HEK293 (cell line): ENCODE measurements around the gene PER1.
A peak's percentile ranks its signal among the peaks of the same experiment; 100 is the strongest.

Source experiments
- CTCF ChIP-seq: fragments of 450-650 bp; formaldehyde crosslinking; IDR thresholded peaks from 2 replicates; pipeline ENCODE4 v1.5.1; 2016; ENCODE audit warnings: missing biosample characterization, missing genetic modification characterization
- YY1 ChIP-seq: fragments of 450-650 bp; formaldehyde crosslinking; IDR thresholded peaks from 2 replicates; pipeline ENCODE4 v1.5.1; 2018; ENCODE audit warnings: missing biosample characterization, missing genetic modification characterization
- ZBTB10 ChIP-seq: fragments of 450-650 bp; formaldehyde crosslinking; IDR thresholded peaks from 2 replicates; pipeline ENCODE4 v1.5.1; 2016; ENCODE audit warnings: missing biosample characterization, missing genetic modification characterization
- ZBTB11 ChIP-seq: fragments of 450-650 bp; formaldehyde crosslinking; conservative IDR thresholded peaks from 2 replicates; pipeline ENCODE4 v1.5.1; 2016; ENCODE audit warnings: low read depth, missing biosample characterization, missing genetic modification characterization
- ZBTB7A ChIP-seq: fragments of 450-650 bp; formaldehyde crosslinking; IDR thresholded peaks from 2 replicates; pipeline ENCODE4 v1.5.1; 2016; ENCODE audit warnings: low read depth, missing biosample characterization, missing genetic modification characterization
- ZNF146 ChIP-seq: fragments of 450-650 bp; formaldehyde crosslinking; IDR thresholded peaks from 2 replicates; pipeline ENCODE4 v1.5.1; 2016; ENCODE audit warnings: missing biosample characterization, missing genetic modification characterization
- ZNF24 ChIP-seq: fragments of 450-650 bp; formaldehyde crosslinking; IDR thresholded peaks from 2 replicates; pipeline ENCODE4 v1.5.1; 2016; ENCODE audit warnings: missing biosample characterization, missing genetic modification characterization
- ZNF274 ChIP-seq, 2 experiments: fragments of 200-500 bp in 1 of 2; fragments of 450-650 bp in 1 of 2; sonication (Bioruptor generic) in 1 of 2; formaldehyde crosslinking in 1 of 2; IDR thresholded peaks; 2 replicates each; pipeline versions ENCODE4 v1.5.1 to v1.6.1; 2014 to 2016; ENCODE audit warnings: borderline replicate concordance in 1 of 2, inconsistent platforms in 1 of 2, low read length in 1 of 2, missing biosample characterization in 1 of 2, missing genetic modification characterization in 1 of 2
- ZNF549 ChIP-seq: fragments of 450-650 bp; IDR thresholded peaks from 2 replicates; pipeline ENCODE4 v1.5.1; 2018; ENCODE audit warnings: missing biosample characterization, missing genetic modification characterization, mild to moderate bottlenecking, inconsistent platforms, moderate library complexity
- ZNF76 ChIP-seq: fragments of 450-650 bp; formaldehyde crosslinking; IDR thresholded peaks from 2 replicates; pipeline ENCODE4; 2016; ENCODE audit warnings: low read depth, missing biosample characterization, missing genetic modification characterization, borderline replicate concordance

- TF ChIP-seq ZNF24 (no peak), CTCF (tag by site-specific recombination) (no peak), ZNF549 (tag by site-specific recombination) (no peak), ZNF274 (IDR thresholded peaks at IDR 0.05; ENCODE audit: low read length) (no peak), ZNF274 (tag by site-specific recombination; IDR thresholded peaks at IDR 0.05; ENCODE audit: borderline replicate concordance) (no peak), YY1 (tag by site-specific recombination) (no peak), ZBTB7A (tag by site-specific recombination) (0 out of 2 replicates have a peak, but pooled peaks have one; percentile 9), ZBTB10 (no peak), ZNF146 (tag by site-specific recombination) (no peak), ZNF76 (tag by site-specific recombination) (peak; percentile 63), ZBTB11 (tag by site-specific recombination) (no peak)
These were observed 28.4 kb downstream of the PER1 start, which contains the start of gene HES7 for GRCh38 chr17:8123695-8124349.
